NCI-H2029 treated with DMSO at 0.1 percent for 48 hours (cell line): Measurements from ENCODE around the gene LZTR1.

Experiments
- DNase-seq: peaks from one replicate; lab custom pipeline; 2025; lab: John Stamatoyannopoulos, UW

LZTR1 gene

GRCh38 chr22:20951151-20951931 is 30.8 kb upstream of the LZTR1 start:
- DNase-seq, result no peak

GRCh38 chr22:20951932-20952380 is 30.1 kb upstream of the LZTR1 start:
- no peak for DNase-seq

GRCh38 chr22:20952544-20953341 is 29.4 kb upstream of the LZTR1 start:
- DNase-seq, result peak; percentile 12

- DNase-seq, result no peak
Observed at GRCh38 chr22:20953342-20953608, 28.8 kb upstream of the LZTR1 start.

GRCh38 chr22:20953668-20954500 is 28.2 kb upstream of the LZTR1 start:
- DNase-seq, result no peak

- DNase-seq, result no peak
Observed at GRCh38 chr22:20955548-20955947, 26.5 kb upstream of the LZTR1 start.

GRCh38 chr22:20956258-20957101 is 25.6 kb upstream of the LZTR1 start:
- DNase-seq, result no peak

- no peak for DNase-seq
Observed at GRCh38 chr22:20957102-20957682, 24.9 kb upstream of the LZTR1 start.

- DNase-seq, result no peak
Observed at GRCh38 chr22:20957683-20958431, 24.2 kb upstream of the LZTR1 start.

- DNase-seq, result no peak
Observed at GRCh38 chr22:20959578-20960461, 22.3 kb upstream of the LZTR1 start.

GRCh38 chr22:20960609-20961008 is 21.5 kb upstream of the LZTR1 start:
- no peak for DNase-seq

- DNase-seq, result no peak
Observed at GRCh38 chr22:20962491-20962945, 19.6 kb upstream of the LZTR1 start.

- DNase-seq, result no peak
Observed at GRCh38 chr22:20963201-20964052, 18.7 kb upstream of the LZTR1 start.

- no peak for DNase-seq
Observed at GRCh38 chr22:20964090-20964798, 17.9 kb upstream of the LZTR1 start.

GRCh38 chr22:20964799-20965103 is 17.3 kb upstream of the LZTR1 start:
- no peak for DNase-seq

GRCh38 chr22:20965104-20965887 is 16.8 kb upstream of the LZTR1 start:
- DNase-seq, result no peak
